Measurements from ENCODE around the gene VWA3B.
"Not testable (repeated sequence)": the region's sequence is repeated elsewhere in the genome, so short reads cannot be mapped to it uniquely, and the experiment has no call there.

Gene VWA3B

DNA sequence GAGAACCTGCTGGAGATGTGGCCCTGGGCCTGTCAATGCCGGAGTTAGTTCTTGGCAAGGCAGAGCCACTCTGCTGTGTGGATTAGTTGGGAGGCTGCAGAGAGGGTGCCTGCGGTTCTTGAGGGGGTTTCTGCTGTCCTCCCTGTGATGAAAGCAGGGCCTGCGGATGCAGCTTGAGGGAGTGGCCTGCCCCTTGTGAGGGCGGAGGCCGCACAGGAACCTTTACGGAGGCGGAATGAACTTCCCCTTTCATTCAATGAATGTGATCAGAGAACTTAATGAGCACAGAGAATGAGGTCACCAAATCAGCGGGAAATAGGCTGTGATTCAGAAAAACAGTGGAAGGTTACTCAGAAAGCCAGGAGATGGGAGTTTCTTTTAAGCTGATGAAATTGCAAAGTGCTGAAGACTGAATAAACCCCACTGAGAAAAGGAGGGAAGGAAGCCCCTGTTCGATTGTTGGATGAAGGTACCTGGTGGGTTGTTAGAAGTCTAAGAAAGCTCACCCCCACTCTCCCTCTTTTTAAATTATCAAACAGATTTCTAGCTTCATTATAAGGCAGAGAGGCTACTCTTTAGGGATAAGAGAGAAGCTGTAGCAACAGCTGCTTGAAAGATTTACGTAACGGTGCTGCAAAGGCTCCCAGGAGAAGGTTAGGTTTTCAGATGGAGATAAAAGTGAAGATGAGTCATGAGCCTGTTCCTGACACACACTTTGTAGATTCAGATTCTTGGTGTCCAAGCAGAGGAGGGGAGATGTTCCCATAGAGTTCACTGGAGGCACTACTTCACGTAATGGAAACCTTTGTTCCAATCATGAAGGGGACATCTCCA lies 47.4 kb downstream of the VWA3B start:
- DNase-seq = no peak

DNA sequence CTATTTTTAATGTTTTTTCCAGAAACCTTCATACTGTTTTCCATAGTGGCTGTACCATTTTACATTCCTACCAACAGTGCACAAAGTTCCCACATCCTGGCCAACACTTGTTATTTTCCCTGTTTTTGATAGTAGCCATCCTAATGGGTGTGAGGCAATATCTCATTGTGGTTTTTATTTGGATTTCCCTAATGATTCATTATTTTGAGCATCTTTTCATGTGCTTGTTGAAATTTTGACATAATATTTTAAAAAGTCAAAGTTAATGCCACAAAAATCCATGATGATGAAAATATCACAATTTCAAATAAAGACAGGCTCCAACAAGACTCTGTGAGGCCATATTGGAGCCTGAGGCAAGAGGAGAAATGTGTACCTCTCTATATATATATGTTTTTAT lies 50.2 kb downstream of the VWA3B start:
- no peak for DNase-seq

DNA sequence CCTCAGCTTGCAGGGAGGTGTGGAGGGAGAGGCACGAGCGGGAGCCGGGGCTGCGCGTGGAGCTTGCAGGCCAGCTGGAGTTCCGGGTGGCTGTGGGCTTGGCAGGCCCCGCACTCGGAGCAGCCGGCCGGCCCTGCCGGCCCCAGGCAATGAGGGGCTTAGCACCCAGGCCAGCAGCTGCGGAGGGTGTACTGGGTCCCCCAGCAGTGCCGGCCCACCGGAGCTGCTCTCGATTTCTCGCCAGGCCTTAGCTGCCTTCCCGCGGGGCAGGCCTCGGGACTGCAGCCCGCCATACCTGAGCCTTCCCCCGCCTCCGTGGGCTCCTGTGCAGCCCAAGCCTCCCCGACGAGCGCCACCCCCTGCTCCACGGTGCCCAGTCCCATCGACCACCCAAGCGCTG lies 52.0 kb downstream of the VWA3B start:
- DNase-seq = not testable (repeated sequence)

DNA sequence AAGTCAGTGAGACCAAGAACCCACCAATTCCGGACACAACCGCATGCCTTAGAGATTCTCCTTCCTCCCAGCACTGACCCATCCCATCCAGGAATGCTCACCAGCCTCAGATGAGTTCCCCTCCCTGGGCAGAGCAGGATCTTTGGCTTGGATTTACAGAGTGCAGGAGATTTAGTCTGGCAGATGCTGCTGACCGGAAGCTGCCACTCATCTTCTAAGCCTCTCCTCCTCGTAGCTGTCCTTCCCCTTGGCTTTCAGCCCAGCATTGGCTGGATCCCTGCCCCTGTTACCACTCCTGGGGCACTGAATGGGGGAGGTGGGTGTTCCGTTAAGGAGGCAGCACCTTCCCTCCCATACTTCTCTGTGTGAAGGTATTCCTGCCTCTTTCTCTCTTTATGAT lies 53.2 kb downstream of the VWA3B start:
- DNase-seq = no peak

DNA sequence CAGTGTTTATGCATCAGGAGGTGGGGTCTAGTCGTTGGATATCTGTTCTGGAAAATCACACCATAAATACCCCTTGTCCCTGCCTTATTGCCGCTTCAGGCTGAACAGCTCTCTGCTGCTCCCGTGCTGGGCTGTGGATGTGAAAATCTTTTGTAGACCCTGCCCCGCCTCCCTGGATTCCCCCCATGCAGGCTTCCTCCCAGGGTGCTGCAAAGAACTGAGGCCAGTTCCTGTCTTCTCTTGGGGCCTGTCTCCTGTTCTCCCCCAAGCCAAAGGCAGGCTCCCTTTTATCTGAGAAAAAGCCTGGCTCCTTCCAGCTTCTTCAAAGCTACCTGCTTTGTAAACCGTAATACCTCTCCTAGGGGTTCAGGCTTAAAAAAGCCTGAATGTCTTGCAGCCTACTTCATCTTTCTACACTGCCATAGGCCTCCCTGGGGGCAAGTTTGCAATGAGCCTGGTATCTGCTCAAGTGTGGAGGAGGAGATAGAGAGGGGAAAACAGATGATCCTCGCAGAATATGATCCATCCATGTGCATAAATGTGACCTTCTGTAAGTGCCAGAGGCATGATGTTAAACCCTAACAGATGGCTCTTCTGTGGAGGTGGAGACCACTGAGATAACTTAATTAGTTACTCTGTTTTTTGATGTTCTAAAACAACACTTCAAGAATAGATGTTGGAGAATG lies 55.3 kb downstream of the VWA3B start:
- DNase-seq = no peak

DNA sequence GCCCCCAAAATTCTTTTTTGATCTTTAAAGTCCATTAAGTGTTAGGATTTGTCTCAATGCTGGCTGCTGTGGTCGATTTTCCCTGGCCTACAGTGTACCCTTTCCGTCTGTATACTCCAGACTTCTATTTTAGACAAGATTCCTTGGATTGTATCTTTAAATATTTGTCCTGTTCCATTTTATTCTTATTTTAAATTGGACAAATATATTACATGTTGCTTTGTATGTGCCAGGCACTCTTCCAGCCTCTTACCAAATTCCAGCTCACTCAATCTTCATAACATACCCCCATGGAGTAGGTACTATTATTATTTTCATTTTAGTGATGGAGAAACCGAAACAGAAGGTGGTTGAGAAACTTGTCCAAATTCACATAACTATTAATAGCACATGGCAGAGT lies 58.1 kb downstream of the VWA3B start:
- no peak for DNase-seq

DNA sequence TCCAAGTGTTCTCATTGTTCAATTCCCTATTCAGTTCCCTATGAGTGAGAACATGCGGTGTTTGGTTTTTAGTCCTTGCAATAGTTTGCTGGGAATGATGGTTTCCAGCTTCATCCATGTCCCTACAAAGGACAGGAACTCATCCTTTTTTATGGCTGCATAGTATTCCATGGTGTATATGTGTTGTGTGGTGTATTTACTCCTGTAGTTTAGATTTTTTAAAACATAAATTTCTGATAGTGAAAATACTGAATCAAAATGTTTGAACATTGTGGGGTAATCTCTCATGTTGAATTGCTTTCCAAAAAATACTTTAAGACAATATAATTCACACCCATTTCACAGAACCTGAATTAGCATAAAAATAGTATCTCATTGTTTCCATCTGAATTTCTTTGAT lies 60.9 kb downstream of the VWA3B start:
- not testable (repeated sequence) for DNase-seq

DNA sequence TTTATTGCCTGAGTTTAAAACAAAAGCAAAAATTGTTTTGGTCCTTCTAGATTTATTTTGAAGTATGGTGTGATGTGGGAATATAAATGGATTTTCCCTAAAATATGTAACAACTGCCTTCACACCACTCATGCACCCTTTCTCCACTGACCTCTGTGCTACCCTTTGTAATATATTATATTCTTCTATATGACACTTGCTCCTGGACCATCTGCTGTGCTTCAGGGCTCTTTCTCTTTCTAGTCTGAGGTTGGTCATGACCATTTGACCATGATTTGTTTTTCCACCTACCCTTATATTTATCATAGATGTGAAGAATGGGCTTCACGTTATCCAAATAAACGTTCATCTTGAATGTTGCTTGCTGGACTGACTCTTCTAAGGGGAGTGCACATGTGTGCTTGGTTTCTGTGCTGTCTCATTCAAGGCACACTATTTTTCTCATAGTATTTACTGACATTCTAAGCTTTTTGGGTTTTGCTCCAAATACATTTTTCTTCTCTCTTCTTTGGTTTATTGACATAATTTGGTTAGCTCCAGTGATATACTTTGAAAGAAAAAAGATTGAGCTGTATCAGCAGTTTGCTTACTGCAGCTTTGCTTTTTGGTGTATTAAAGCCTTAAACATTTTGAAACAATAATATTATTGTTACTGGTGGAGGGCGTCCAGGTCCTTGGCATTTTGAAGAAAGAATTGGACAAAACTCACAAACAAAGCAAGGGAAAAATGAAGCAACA lies 61.8 kb downstream of the VWA3B start:
- DNase-seq = no peak

DNA sequence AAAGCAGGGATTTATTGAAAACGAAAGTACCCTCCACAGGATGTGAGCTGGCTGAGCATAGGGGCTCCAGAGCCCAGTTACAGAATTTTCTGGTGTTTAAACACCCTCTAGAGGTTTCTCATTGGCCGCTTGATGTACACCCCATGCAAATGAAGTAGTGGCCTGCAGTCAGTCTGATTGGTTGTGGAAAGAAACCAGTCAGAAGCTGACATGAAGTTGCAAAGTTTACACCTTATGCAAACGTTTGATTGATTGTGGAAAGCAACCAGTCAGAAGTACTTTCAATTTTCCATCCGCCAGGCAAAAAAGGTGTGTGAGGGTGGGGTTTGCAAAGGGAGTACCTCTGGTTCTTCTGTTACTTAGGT lies 62.3 kb downstream of the VWA3B start:
- DNase-seq = peak; percentile 3

DNA sequence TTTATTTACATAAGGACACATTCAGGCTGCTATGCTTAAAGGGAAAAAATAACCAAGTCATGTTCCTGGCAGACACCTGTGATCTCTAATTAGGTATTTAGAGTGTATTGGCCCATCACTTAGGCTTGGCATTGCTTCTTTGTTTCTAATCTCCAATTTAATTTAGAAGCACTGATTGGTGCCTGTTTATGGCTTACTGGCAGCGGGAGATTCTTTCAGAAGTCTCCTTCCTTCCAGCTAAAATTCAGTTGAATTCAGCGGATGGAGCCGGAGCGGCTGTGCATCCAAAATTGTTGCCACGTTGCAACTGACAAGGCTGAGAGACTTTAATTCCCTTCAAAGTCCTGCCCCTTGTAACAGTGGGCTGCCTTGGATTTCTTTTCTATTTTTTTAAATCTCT lies 66.5 kb downstream of the VWA3B start:
- no peak for DNase-seq

DNA sequence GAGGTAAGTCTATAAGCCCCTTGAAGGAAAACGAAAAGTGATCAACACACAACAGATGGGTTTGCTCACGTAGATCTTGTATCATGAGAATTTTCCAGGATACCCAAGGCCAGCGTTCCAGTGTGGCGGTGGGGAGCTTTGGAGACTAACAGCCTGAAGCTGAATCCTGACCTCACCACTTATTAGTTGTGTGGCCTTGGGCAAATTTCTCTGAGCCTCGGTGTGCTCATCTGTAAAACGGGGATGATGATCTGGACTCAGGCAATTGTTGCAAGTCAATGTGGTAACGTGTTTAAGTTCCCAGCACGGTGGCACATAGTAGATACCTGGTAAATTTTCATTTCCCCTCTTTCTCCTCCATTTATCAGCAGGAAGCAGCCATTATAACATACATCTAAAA lies 68.3 kb downstream of the VWA3B start:
- no peak for DNase-seq

DNA sequence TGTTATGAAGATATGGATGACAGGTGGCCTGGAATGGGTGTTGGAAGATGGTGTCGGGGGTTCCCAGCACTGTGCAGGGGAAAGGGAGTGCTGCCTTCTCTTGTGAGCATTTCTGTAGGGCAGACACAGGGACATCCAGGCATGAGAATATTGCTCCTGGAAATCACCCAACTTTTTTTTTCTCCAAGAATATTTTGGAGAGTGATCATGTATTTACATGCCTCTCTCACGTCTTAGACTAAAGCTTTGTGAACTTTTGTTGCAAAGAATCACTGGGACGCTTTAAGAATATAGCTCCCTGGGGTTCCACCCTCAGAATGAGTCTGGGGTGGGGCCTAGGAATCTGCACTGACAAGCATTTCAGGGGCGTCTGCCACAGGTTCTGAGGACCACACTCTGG lies 68.7 kb downstream of the VWA3B start:
- no peak for DNase-seq

DNA sequence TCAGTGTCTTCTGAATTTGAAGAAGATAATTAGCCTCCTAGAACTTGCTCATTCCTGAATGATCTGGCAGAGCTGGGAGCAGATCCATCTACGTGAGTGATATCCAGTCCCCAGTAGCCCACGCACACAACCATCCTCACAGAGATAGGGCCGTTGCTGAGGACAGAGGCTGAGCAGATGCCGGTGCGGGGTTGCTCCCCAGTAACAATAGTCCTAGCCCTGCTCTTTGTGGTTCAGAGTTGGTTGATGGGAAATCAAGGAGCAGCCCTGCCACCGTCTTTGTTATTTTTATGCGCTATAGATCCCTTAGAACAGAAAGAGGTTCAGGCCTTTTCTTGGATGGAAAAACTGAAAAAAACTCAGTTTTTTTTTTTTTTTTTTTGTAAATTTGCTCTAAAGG lies 69.3 kb downstream of the VWA3B start:
- no peak for DNase-seq

DNA sequence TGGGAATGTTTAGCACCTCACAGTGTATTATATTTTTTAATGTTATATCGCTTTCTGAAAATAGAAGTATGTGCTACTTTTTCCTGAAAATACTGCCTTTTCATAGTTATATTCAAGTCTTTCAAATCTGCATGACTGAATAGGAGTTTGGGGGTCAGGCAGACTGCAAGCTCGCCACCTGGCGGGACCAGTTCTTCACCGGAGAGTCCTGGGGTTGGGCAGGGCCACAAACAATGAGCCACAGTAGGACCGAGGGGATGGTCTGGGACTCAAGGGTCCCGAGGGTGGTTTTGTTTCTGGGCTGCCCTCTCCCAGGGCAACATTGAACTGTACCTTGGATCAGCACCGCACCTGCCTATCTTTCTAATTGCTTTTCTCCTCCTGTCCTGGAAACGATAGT lies 70.6 kb downstream of the VWA3B start:
- DNase-seq = no peak

DNA sequence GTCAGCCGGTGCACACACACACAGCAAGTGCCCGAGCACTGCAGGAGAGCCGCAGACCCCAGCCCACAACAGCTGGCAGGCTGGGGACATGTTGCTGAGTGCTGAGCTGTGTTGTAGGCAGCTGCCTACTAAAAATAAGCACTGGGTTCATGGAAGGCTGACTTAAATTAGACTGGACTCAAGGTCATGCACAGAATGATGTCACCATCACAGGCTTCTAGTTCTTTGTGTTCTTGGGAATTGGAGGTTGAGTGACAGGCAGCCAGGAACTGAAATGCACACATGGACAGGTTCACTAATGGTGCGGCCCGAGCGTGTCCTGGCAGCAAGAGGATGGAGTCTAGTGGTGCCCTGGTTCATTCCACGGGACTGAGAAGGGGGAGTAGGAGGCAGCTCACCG lies 71.3 kb downstream of the VWA3B start:
- DNase-seq = no peak

DNA sequence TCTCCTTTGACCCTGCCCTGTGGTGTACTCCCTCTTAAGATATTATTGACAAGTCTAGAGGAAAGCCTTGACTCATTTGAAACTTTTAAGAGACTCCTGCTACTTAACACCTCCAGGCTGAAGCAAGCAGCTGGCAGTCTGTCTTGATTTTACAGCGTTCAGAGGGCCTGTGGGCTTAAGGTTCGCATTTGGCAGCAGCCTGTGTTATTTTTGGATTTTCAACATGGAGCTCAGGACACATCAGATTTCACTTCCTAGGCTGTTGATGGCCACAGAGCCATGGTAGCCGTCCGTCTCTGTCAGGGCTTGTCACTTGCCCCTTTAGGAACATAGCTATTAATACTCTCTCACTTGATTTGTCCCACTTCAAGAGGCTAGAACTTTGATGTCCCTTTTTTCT lies 73.6 kb downstream of the VWA3B start:
- no peak for DNase-seq

DNA sequence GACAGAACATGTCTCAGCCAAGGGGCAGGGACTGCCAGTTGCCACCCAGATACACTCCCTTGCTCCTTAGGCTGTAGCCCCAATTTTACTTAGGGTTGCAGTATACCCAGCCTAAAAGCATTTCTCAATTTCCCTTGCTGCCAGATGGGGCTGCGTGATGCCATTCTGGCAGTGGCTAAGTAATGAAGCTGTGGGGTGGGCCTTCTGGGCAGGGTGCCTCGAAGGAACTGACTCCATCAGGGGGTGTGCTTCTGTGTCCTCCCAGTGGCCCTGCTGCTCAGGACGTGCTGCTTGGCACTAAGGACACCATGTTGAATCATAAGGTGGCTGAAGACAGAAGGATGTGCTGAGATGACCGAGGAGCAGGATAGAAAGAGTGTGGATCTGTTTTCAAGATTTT lies 74.2 kb downstream of the VWA3B start:
- DNase-seq = no peak

DNA sequence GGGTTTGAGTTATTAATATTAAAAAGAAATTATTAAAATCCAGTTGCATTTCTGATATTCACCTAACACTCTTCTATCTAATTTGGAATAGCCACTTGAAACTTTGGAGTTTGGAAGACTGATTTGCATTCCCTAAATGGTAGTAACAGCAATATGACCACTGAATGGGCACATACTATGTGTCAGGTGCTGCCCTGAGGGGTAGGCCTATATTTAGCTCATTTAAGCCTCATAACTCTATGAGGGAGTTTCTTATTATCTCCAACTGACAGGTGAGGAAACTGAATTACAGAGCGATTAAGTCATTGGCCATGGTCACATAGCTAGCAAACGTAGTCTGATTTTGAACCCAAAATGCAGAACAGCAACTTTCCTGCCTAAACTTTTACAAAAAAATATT lies 77.3 kb downstream of the VWA3B start:
- DNase-seq = no peak

DNA sequence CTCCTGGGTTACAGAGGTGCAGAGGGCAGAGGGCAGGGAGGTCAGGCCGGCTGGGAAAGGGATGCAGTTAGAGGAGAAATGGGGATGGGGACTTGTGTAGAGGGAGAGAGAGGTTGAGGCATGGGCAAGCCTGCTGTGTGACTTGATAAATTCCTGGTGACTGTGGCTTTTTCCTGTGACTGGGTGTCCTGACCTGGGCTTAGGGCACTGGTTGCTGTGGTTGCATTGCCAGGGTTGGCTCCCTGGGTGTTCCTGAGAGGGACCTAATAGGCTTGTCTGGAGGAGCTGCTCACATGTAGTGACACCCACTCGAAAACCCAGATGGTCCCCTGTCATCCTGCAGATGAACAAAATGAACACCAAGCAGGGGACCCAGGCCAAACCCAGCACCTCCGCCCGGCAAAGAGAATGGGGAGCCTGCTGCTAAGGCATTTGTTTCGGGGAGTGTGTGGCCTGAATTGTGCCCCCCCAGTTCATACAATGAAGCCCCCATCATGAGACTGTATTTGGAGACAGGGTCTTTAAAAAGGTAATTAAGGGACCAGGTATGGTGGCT lies 78.6 kb downstream of the VWA3B start:
- no peak for DNase-seq

DNA sequence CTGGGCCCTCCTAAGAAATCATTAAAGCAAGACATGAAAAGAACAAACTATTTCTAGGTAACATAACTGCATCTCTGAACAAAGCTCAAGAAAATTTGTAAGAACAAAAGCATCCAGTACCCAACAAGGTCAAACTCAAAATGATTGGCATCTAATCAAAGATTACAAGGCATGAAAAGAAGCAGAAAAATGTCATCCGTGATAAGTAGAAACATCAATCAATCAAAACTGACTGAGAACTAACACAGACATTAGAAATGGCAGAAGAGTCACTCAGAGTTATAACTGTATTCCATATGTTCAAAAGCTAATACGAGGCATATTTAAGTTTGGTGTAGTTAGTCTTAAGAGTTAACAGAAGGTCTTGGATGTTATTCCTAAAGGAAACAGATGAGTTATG lies 80.9 kb downstream of the VWA3B start:
- no peak for DNase-seq

DNA sequence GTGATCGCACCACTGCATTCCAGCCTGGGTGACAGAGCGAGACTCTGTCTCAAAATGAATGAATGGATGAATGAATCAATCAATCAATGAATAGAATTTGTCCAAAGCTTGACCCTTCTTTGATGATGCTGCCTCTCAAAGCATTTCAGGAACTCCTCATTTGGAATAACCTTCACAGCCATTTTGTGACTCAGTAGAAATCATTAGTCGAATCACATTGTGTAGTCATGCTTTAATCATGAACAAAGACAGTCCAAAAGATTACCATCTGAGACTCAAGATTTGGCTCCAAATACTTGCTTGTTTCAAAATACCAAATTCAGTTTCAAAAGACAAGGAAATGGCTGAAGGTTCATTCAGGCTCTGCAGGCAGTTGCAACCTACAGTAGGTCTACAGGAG lies 83.1 kb downstream of the VWA3B start:
- DNase-seq = no peak

DNA sequence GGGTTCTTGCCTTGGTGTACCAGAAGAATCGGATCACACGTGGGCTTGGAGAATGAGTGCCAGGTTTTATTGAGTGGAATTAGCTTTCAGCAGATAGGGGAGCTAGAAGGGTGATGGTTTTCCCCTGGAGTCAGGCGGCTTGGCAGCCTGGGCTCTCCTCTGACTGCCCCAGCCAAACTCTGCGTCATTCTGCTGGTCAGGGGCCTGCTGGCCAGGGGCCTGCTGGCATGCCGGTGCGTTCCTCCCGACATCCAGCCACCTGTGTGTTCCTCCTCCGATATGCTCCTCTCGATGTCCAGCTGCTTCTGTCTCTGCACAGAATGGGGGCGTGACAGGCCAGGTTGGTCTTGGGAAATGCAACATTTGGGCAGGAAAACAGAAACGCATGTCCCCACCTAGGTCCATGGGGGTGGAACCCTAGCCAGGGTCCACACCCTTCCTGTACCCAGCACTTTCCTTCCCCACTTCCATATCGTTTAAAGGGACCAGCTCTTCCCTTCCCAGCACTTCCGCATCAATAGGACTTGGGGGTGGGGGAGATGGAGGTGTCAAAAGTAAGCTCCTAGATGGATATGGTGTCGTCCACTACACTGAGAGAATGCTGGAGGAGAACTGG lies 85.3 kb downstream of the VWA3B start:
- DNase-seq = no peak

DNA sequence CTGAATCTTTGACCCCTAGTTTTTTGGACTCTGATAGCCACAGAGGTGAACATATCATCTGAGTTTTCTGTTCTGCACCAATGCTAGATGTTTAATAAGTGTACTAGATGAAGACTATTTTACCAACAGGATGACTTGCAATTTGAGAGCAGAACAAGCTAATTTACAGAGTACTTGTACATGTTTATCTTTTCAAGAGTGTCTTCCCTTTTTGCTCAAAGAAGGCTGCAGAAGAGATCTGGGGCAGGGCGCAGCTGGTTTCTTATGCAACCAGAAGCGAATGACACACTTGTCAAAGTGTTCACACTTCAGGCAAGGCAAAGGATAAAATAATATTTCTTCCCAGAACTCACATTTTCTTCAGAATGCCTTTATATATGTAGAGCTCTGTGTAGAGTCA lies 86.0 kb downstream of the VWA3B start:
- DNase-seq = no peak
